HG03442 (cell line): ENCODE results near the gene IQGAP2.
"Not testable (repeated sequence)": the region's sequence is repeated elsewhere in the genome, so short reads cannot be mapped to it uniquely, and the experiment has no call there.

Source experiments
- ATAC-seq: cut with Tn5 transposase; IDR thresholded peaks from one replicate; pipeline ENCODE4 v1.9.1; 2021; ENCODE audit warnings: mild to moderate bottlenecking, moderate library complexity; ENCODE audit not compliant: unreplicated experiment

The IQGAP2 gene

GRCh38 chr5:76677849-76678472 is 274.9 kb downstream of the IQGAP2 start:
- no peak for ATAC-seq

GRCh38 chr5:76679231-76679630 is 276.1 kb downstream of the IQGAP2 start:
- ATAC-seq, result no peak

GRCh38 chr5:76680826-76681225 is 277.7 kb downstream of the IQGAP2 start:
- ATAC-seq, result not testable (repeated sequence)

GRCh38 chr5:76681287-76681686 is 278.2 kb downstream of the IQGAP2 start:
- ATAC-seq, result no peak

- no peak for ATAC-seq
Observed at GRCh38 chr5:76682387-76682786, 279.3 kb downstream of the IQGAP2 start.

- ATAC-seq, result no peak
Observed at GRCh38 chr5:76683816-76684731, 281.0 kb downstream of the IQGAP2 start.

GRCh38 chr5:76684756-76685519 is 281.9 kb downstream of the IQGAP2 start:
- ATAC-seq, result no peak

- ATAC-seq, result no peak
Observed at GRCh38 chr5:76685704-76686103, 282.6 kb downstream of the IQGAP2 start.

GRCh38 chr5:76688212-76688611 is 285.1 kb downstream of the IQGAP2 start:
- no peak for ATAC-seq

GRCh38 chr5:76688836-76689235 is 285.8 kb downstream of the IQGAP2 start:
- ATAC-seq, result no peak

- no peak for ATAC-seq
Observed at GRCh38 chr5:76689321-76690036, 286.4 kb downstream of the IQGAP2 start.

GRCh38 chr5:76690037-76690679 is 287.1 kb downstream of the IQGAP2 start:
- no peak for ATAC-seq

- ATAC-seq, result no peak
Observed at GRCh38 chr5:76690704-76691466, 287.8 kb downstream of the IQGAP2 start.

GRCh38 chr5:76691467-76692273 is 288.6 kb downstream of the IQGAP2 start:
- no peak for ATAC-seq

GRCh38 chr5:76692274-76692540 is 289.1 kb downstream of the IQGAP2 start:
- ATAC-seq, result no peak

GRCh38 chr5:76692651-76693050 is 289.6 kb downstream of the IQGAP2 start:
- no peak for ATAC-seq

GRCh38 chr5:76693141-76693540 is 290.1 kb downstream of the IQGAP2 start:
- no peak for ATAC-seq

GRCh38 chr5:76694317-76694716 is 291.2 kb downstream of the IQGAP2 start:
- no peak for ATAC-seq

- no peak for ATAC-seq
Observed at GRCh38 chr5:76695346-76695745, 292.3 kb downstream of the IQGAP2 start.
